Measurements from ENCODE around the gene GLI2. TPM values are rescaled to one million over a fixed set of nuclear protein-coding genes. Genes with fewer than 3 reads are reported as not detected.

Gene GLI2
- total RNA-seq, 1 experiment from 2014 or later: 3.4 TPM

GRCh38 chr2:120734930-120735651 lies 577 bp upstream of the GLI2 start:
- no peaks in the 10 kb centered on the region for H3K79me2 ChIP-seq (ENCODE audit: insufficient read depth, low read length)
- intact Hi-C loops (cut with micrococcal nuclease): loop anchor here (5.0 kb wide), 1 partner anchor 202 kb away; no protein-coding TSS in a partner anchor
- ATAC-seq (peak; percentile 4), DNase-seq (ENCODE audit: low read depth, low spot score) (no peak)
- no peaks in the 10 kb centered on the region for H3K9me3 ChIP-seq (ENCODE audit: control insufficient read depth in 1 of 2, insufficient read depth in 1 of 2, low read depth in 1 of 2, low read length in 2 of 2)
- H3K4me3 ChIP-seq (replicated peaks in 1 of 2; ENCODE audit: low read depth in 1 of 2, low read length in 2 of 2): peak overlapping the region; percentile 60 to 64
- H3K9ac ChIP-seq (ENCODE audit: low read length): peak overlapping the region; percentile 42
- no peak overlapping the region for H3K27ac ChIP-seq (ENCODE audit: low read depth, low read length)
- POLR2A ChIA-PET: no interaction called here
- H3K9me2 ChIP-seq (ENCODE audit: insufficient read depth): no peaks in the 10 kb centered on the region
- H2AFZ ChIP-seq (ENCODE audit: low read depth, low read length, poor library complexity, severe bottlenecking): peak overlapping the region; percentile 71
- peaks cover 8% of the 10 kb centered on the region; the same call in 1 of the 2 replicates for H3K27me3 ChIP-seq (ENCODE audit: insufficient read depth, low read length)
- CTCF ChIA-PET: interaction anchor here (1.0 to 1.5 kb wide), 3 partner anchors 36 to 213 kb away, joined by 3 read pairs; no protein-coding TSS in a partner anchor
- peaks cover 12 to 31% of the 10 kb centered on the region in 2 experiments for H3K4me1 ChIP-seq (ENCODE audit: control insufficient read depth in 1 of 2, insufficient read depth in 2 of 2, low read length in 2 of 2)
- H3K4me2 ChIP-seq (ENCODE audit: low read length): peak overlapping the region; percentile 95
- RAD21 ChIA-PET (ENCODE audit: low non-redundant PET in 1 of 2, low total read pairs in 2 of 2, uncharacterized antibody in 2 of 2, unreplicated experiment in 2 of 2): no interaction called here
- BruUV-seq (replicated peaks): no TSS peak
- H4K20me1 ChIP-seq (ENCODE audit: insufficient read depth): no peaks in the 10 kb centered on the region
- no peaks in the 10 kb centered on the region for H3K36me3 ChIP-seq (ENCODE audit: control insufficient read depth in 1 of 2, insufficient read depth in 2 of 2, low read length in 2 of 2)
- no peak for TF ChIP-seq ELF1 (IDR thresholded peaks at IDR 0.05; ENCODE audit: borderline replicate concordance, low read depth)
- TF ChIP-seq YY1 (IDR thresholded peaks at IDR 0.05; ENCODE audit: extremely low read depth, insufficient replicate concordance, low read depth, low read length): no peak
- TF ChIP-seq ZFX (IDR thresholded peaks at IDR 0.05): no peak
- no peak for TF ChIP-seq SP1 (IDR thresholded peaks at IDR 0.05; ENCODE audit: low read depth)
- no peak for TF ChIP-seq EGR1 (IDR thresholded peaks at IDR 0.05; ENCODE audit: low read depth)
- TF ChIP-seq, protein P1, sequence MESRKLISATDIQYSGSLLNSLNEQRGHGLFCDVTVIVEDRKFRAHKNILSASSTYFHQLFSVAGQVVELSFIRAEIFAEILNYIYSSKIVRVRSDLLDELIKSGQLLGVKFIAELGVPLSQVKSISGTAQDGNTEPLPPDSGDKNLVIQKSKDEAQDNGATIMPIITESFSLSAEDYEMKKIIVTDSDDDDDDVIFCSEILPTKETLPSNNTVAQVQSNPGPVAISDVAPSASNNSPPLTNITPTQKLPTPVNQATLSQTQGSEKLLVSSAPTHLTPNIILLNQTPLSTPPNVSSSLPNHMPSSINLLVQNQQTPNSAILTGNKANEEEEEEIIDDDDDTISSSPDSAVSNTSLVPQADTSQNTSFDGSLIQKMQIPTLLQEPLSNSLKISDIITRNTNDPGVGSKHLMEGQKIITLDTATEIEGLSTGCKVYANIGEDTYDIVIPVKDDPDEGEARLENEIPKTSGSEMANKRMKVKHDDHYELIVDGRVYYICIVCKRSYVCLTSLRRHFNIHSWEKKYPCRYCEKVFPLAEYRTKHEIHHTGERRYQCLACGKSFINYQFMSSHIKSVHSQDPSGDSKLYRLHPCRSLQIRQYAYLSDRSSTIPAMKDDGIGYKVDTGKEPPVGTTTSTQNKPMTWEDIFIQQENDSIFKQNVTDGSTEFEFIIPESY (IDR thresholded peaks at IDR 0.05; ENCODE audit: extremely low read depth, insufficient replicate concordance, low read length): no peak
- TF ChIP-seq POLR2AphosphoS5 (IDR thresholded peaks at IDR 0.05; ENCODE audit: low read depth, low read length): no peak
- TF ChIP-seq POLR2A (IDR thresholded peaks at IDR 0.05; ENCODE audit: borderline replicate concordance, extremely low read depth, insufficient read depth, insufficient read length): no peak
- no peak for TF ChIP-seq FOSL1 (IDR thresholded peaks at IDR 0.05; ENCODE audit: low read depth)
- no peak for TF ChIP-seq EZH2 (IDR thresholded peaks at IDR 0.05)
- no peak for TF ChIP-seq ATF3 (IDR thresholded peaks at IDR 0.05)
- TF ChIP-seq JUND (IDR thresholded peaks at IDR 0.05): no peak
- TF ChIP-seq REST (IDR thresholded peaks at IDR 0.05; ENCODE audit: low read depth): no peak

Data from HCT116 (cell line).